HEK293 (cell line): ENCODE results near the gene GPD1.

ENCODE experiments used
- BCL11A ChIP-seq: fragments of 450-650 bp; formaldehyde crosslinking; IDR thresholded peaks from 2 replicates; pipeline ENCODE4 v1.5.1; 2016; ENCODE audit warnings: low read depth, missing biosample characterization, missing genetic modification characterization
- GLIS2 ChIP-seq: fragments of 450-650 bp; formaldehyde crosslinking; IDR thresholded peaks from 2 replicates; pipeline ENCODE4 v1.5.1; 2016; ENCODE audit warnings: missing biosample characterization, missing genetic modification characterization
- IKZF3 ChIP-seq: fragments of 450-650 bp; IDR thresholded peaks from 2 replicates; pipeline ENCODE4 v1.5.0; 2018; ENCODE audit warnings: missing biosample characterization, mild to moderate bottlenecking, missing genetic modification characterization, moderate library complexity
- KLF1 ChIP-seq: fragments of 450-650 bp; formaldehyde crosslinking; IDR thresholded peaks from 2 replicates; pipeline ENCODE4 v1.5.1; 2016; ENCODE audit warnings: missing biosample characterization, missing genetic modification characterization
- MYNN ChIP-seq: fragments of 450-650 bp; formaldehyde crosslinking; IDR thresholded peaks from 2 replicates; pipeline ENCODE4 v1.5.1; 2016; ENCODE audit warnings: missing biosample characterization, missing genetic modification characterization, borderline replicate concordance
- REPIN1 ChIP-seq: fragments of 450-650 bp; formaldehyde crosslinking; IDR thresholded peaks from 2 replicates; pipeline ENCODE4 v1.5.1; 2017; ENCODE audit warnings: missing biosample characterization, missing genetic modification characterization, low read depth
- TCF7L2 ChIP-seq: IDR thresholded peaks from 2 replicates; pipeline ENCODE4 v1.6.1; 2011; ENCODE audit warnings: low read depth, mild to moderate bottlenecking, inconsistent platforms, low read length, moderate library complexity, borderline replicate concordance
- ZFP41 ChIP-seq: fragments of 450-650 bp; formaldehyde crosslinking; IDR thresholded peaks from 2 replicates; pipeline ENCODE4 v1.5.1; 2016; ENCODE audit warnings: missing biosample characterization, missing genetic modification characterization, borderline replicate concordance
- ZNF10 ChIP-seq: fragments of 450-650 bp; formaldehyde crosslinking; IDR thresholded peaks from 2 replicates; pipeline ENCODE4 v1.5.1; 2017; ENCODE audit warnings: missing biosample characterization, missing genetic modification characterization
- ZNF155 ChIP-seq: fragments of 450-650 bp; formaldehyde crosslinking; IDR thresholded peaks from 2 replicates; pipeline ENCODE4 v1.5.1; 2016; ENCODE audit warnings: missing biosample characterization, missing genetic modification characterization
- ZNF19 ChIP-seq: fragments of 450-650 bp; formaldehyde crosslinking; IDR thresholded peaks from 2 replicates; pipeline ENCODE4; 2016; ENCODE audit warnings: missing biosample characterization, missing genetic modification characterization, low read depth
- ZNF223 ChIP-seq: fragments of 450-650 bp; formaldehyde crosslinking; IDR thresholded peaks from 2 replicates; pipeline ENCODE4 v1.5.1; 2016; ENCODE audit warnings: missing biosample characterization, missing genetic modification characterization
- ZNF23 ChIP-seq: fragments of 450-650 bp; formaldehyde crosslinking; IDR thresholded peaks from 2 replicates; pipeline ENCODE4 v1.5.1; 2016; ENCODE audit warnings: missing biosample characterization, missing genetic modification characterization, borderline replicate concordance
- ZNF239 ChIP-seq: fragments of 450-650 bp; formaldehyde crosslinking; IDR thresholded peaks from 2 replicates; pipeline ENCODE4 v1.5.1; 2016; ENCODE audit warnings: missing biosample characterization, missing genetic modification characterization
- ZNF266 ChIP-seq: fragments of 450-650 bp; formaldehyde crosslinking; IDR thresholded peaks from 2 replicates; pipeline ENCODE4 v1.5.1; 2016; ENCODE audit warnings: missing biosample characterization, missing genetic modification characterization, low read depth
- ZNF341 ChIP-seq: fragments of 450-650 bp; formaldehyde crosslinking; IDR thresholded peaks from 2 replicates; pipeline ENCODE4; 2016; ENCODE audit warnings: low read depth, missing biosample characterization, missing genetic modification characterization
- ZNF433 ChIP-seq: fragments of 450-650 bp; formaldehyde crosslinking; IDR thresholded peaks from 2 replicates; pipeline ENCODE4 v1.5.1; 2016; ENCODE audit warnings: missing biosample characterization, missing genetic modification characterization, low read depth
- ZNF473 ChIP-seq: fragments of 450-650 bp; formaldehyde crosslinking; IDR thresholded peaks from 2 replicates; pipeline ENCODE4 v1.5.1; 2017; ENCODE audit warnings: missing biosample characterization, missing genetic modification characterization
- ZNF658 ChIP-seq: fragments of 450-650 bp; formaldehyde crosslinking; IDR thresholded peaks from 2 replicates; pipeline ENCODE4; 2016; ENCODE audit warnings: missing biosample characterization, missing genetic modification characterization
- ZNF664 ChIP-seq: fragments of 450-650 bp; formaldehyde crosslinking; IDR thresholded peaks from 2 replicates; pipeline ENCODE4 v1.5.1; 2016; ENCODE audit warnings: missing biosample characterization, missing genetic modification characterization
- ZNF670 ChIP-seq: fragments of 450-650 bp; formaldehyde crosslinking; IDR thresholded peaks from 2 replicates; pipeline ENCODE4 v1.5.1; 2016; ENCODE audit warnings: missing biosample characterization, missing genetic modification characterization, low read depth
- ZNF76 ChIP-seq: fragments of 450-650 bp; formaldehyde crosslinking; IDR thresholded peaks from 2 replicates; pipeline ENCODE4; 2016; ENCODE audit warnings: low read depth, missing biosample characterization, missing genetic modification characterization, borderline replicate concordance
- ZNF776 ChIP-seq: fragments of 450-650 bp; formaldehyde crosslinking; IDR thresholded peaks from 2 replicates; pipeline ENCODE4 v1.5.0; 2017; ENCODE audit warnings: missing biosample characterization, missing genetic modification characterization, borderline replicate concordance
- TF ChIP-seq, protein P1 (sequence below): fragments of 450-650 bp; formaldehyde crosslinking; IDR thresholded peaks from 2 replicates; pipeline ENCODE4 v1.5.1; 2016; ENCODE audit warnings: missing biosample characterization, missing genetic modification characterization
- TF ChIP-seq, protein P2 (sequence below): fragments of 450-650 bp; formaldehyde crosslinking; IDR thresholded peaks from 2 replicates; pipeline ENCODE4 v1.5.1; 2016; ENCODE audit warnings: missing biosample characterization, missing genetic modification characterization
- TF ChIP-seq, protein P3 (sequence below): fragments of 450-650 bp; formaldehyde crosslinking; IDR thresholded peaks from 2 replicates; pipeline ENCODE4 v1.5.1; 2016; ENCODE audit warnings: missing biosample characterization, missing genetic modification characterization
- TF ChIP-seq, protein P4 (sequence below): fragments of 450-650 bp; formaldehyde crosslinking; IDR thresholded peaks from 2 replicates; pipeline ENCODE4 v1.5.1; 2016; ENCODE audit warnings: missing biosample characterization, missing genetic modification characterization
- TF ChIP-seq, protein P5 (sequence below): fragments of 450-650 bp; formaldehyde crosslinking; IDR thresholded peaks from 2 replicates; pipeline ENCODE4 v1.5.1; 2016; ENCODE audit warnings: missing biosample characterization, missing genetic modification characterization
- TF ChIP-seq, protein P6 (sequence below): fragments of 450-650 bp; formaldehyde crosslinking; IDR thresholded peaks from 2 replicates; pipeline ENCODE4 v1.5.1; 2016; ENCODE audit warnings: missing biosample characterization, missing genetic modification characterization

Gene GPD1

DNA sequence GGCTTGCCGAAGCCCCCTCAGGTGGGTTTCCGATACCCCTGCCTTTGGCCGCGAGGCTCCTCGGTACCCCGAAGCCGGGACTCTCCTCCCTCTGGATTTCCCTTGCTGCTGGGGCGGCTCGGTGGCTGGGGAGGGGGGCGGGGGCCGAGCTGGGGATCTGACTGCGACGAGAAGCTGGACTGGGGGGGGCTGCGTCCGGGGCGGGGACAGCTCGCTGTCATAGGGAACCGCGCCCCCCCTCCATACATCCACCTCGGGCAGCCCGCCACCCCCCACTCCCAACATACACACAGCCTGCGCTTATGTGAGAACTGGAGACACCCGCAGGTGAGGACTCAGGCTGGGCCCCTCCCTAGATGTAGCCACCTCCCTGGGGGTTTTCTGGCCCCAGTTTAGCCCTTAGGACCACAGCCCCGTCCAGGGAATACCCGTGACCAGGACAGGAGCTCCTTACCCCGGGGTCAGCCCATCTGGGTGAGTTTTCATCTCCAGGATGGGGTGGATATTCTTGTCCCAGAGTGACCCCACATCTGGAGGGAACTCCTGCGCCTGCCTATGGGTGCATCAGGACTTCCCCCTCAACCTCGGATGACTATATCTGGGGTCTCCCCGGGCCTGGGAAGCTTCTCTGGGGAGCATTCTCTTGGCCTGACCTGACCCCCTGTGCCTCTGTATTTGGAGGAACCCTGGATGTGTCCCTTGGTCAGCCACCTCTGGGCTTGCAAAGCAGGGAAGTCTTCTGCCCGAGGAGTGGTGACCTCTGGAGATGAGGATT is 45.7 kb upstream of the GPD1 start (continued):
- TF ChIP-seq, protein P1, sequence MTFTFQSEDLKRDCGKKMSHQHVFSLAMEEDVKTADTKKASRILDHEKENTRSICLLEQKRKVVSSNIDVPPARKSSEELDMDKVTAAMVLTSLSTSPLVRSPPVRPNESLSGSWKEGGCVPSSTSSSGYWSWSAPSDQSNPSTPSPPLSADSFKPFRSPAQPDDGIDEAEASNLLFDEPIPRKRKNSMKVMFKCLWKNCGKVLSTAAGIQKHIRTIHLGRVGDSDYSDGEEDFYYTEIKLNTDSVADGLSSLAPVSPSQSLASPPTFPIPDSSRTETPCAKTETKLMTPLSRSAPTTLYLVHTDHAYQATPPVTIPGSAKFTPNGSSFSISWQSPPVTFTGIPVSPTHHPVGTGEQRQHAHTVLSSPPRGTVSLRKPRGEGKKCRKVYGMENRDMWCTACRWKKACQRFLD (tag by site-specific recombination): no peak
- TF ChIP-seq ZNF433 (tag by site-specific recombination) (no peak), ZNF341 (tag by site-specific recombination) (peak; percentile 70), ZNF776 (tag by site-specific recombination) (no peak), ZNF23 (tag by site-specific recombination) (no peak), ZNF670 (tag by site-specific recombination) (no peak), MYNN (tag by site-specific recombination) (no peak), ZNF223 (no peak), ZNF10 (tag by site-specific recombination) (no peak), GLIS2 (tag by site-specific recombination) (peak; percentile 43; the same call in 1 of the 2 replicates), KLF1 (tag by site-specific recombination) (no peak), ZFP41 (no peak), ZNF155 (tag by site-specific recombination) (no peak), ZNF266 (no peak), ZNF239 (no peak), ZNF658 (tag by site-specific recombination) (no peak), REPIN1 (no peak), ZNF473 (tag by site-specific recombination) (no peak), ZNF76 (no peak), BCL11A (no peak), TCF7L2 (no peak), ZNF19 (tag by site-specific recombination) (no peak), IKZF3 (tag by site-specific recombination) (no peak), ZNF664 (tag by site-specific recombination) (no peak)
- TF ChIP-seq, protein P2, sequence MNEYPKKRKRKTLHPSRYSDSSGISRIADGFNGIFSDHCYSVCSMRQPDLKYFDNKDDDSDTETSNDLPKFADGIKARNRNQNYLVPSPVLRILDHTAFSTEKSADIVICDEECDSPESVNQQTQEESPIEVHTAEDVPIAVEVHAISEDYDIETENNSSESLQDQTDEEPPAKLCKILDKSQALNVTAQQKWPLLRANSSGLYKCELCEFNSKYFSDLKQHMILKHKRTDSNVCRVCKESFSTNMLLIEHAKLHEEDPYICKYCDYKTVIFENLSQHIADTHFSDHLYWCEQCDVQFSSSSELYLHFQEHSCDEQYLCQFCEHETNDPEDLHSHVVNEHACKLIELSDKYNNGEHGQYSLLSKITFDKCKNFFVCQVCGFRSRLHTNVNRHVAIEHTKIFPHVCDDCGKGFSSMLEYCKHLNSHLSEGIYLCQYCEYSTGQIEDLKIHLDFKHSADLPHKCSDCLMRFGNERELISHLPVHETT: no peak
- TF ChIP-seq, protein P3, sequence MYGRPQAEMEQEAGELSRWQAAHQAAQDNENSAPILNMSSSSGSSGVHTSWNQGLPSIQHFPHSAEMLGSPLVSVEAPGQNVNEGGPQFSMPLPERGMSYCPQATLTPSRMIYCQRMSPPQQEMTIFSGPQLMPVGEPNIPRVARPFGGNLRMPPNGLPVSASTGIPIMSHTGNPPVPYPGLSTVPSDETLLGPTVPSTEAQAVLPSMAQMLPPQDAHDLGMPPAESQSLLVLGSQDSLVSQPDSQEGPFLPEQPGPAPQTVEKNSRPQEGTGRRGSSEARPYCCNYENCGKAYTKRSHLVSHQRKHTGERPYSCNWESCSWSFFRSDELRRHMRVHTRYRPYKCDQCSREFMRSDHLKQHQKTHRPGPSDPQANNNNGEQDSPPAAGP (tag by site-specific recombination): no peak
- TF ChIP-seq, protein P4, sequence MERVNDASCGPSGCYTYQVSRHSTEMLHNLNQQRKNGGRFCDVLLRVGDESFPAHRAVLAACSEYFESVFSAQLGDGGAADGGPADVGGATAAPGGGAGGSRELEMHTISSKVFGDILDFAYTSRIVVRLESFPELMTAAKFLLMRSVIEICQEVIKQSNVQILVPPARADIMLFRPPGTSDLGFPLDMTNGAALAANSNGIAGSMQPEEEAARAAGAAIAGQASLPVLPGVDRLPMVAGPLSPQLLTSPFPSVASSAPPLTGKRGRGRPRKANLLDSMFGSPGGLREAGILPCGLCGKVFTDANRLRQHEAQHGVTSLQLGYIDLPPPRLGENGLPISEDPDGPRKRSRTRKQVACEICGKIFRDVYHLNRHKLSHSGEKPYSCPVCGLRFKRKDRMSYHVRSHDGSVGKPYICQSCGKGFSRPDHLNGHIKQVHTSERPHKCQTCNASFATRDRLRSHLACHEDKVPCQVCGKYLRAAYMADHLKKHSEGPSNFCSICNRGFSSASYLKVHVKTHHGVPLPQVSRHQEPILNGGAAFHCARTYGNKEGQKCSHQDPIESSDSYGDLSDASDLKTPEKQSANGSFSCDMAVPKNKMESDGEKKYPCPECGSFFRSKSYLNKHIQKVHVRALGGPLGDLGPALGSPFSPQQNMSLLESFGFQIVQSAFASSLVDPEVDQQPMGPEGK (tag by site-specific recombination): peak; percentile 46
- TF ChIP-seq, protein P5, sequence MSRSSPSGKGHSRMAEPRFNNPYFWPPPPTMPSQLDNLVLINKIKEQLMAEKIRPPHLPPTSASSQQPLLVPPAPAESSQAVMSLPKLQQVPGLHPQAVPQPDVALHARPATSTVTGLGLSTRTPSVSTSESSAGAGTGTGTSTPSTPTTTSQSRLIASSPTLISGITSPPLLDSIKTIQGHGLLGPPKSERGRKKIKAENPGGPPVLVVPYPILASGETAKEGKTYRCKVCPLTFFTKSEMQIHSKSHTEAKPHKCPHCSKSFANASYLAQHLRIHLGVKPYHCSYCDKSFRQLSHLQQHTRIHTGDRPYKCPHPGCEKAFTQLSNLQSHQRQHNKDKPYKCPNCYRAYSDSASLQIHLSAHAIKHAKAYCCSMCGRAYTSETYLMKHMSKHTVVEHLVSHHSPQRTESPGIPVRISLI (tag by site-specific recombination): no peak
- TF ChIP-seq, protein P6, sequence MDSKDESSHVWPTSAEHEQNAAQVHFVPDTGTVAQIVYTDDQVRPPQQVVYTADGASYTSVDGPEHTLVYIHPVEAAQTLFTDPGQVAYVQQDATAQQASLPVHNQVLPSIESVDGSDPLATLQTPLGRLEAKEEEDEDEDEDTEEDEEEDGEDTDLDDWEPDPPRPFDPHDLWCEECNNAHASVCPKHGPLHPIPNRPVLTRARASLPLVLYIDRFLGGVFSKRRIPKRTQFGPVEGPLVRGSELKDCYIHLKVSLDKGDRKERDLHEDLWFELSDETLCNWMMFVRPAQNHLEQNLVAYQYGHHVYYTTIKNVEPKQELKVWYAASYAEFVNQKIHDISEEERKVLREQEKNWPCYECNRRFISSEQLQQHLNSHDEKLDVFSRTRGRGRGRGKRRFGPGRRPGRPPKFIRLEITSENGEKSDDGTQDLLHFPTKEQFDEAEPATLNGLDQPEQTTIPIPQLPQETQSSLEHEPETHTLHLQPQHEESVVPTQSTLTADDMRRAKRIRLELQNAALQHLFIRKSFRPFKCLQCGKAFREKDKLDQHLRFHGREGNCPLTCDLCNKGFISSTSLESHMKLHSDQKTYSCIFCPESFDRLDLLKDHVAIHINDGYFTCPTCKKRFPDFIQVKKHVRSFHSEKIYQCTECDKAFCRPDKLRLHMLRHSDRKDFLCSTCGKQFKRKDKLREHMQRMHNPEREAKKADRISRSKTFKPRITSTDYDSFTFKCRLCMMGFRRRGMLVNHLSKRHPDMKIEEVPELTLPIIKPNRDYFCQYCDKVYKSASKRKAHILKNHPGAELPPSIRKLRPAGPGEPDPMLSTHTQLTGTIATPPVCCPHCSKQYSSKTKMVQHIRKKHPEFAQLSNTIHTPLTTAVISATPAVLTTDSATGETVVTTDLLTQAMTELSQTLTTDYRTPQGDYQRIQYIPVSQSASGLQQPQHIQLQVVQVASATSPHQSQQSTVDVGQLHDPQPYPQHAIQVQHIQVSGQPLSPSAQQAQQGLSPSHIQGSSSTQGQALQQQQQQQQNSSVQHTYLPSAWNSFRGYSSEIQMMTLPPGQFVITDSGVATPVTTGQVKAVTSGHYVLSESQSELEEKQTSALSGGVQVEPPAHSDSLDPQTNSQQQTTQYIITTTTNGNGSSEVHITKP (tag by site-specific recombination): 0 out of 2 replicates have a peak, but pooled peaks have one; percentile 21
